ENCODE measurements around the gene FNTB.

Gene FNTB

DNA sequence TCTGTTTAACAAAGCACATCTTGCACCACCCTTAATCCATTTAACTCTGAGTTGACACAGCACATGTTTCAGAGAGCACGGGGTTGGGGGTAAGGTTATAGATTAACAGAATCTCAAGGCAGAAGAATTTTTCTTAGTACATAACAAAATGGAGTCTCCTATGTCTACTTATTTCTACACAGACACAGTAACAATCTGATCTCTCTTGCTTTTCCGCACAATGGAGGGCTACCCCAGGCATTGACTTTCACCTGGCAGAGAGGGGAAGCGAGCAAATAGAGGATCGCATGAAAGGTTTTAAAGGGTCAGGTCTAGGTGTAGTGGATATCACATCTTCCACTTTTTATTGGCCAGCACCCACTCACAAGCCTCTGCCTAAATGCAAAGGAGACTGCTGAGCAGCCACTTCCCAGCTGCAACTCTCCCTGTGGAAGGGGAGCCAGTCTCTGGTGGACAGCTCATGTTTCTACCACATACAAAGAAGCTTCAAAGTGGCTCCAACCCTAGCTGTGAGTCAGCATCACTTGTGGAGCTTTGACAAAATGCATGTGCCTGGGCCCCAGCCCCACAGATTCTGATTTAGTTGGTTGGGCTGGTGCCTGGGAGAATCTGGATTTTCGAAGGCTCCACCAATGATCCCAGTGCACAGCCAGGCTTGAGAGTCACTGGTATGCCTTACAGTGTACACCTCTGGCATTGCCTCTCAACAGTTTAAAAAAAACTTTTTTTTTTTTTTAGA lies 7.2 kb upstream of the FNTB start:
- DNase-seq (ENCODE audit: low read depth): no peak

- no peak for DNase-seq (ENCODE audit: low read depth)
Measured at GRCh38 chr14:64983439-64984310, 3.0 kb upstream of the FNTB start.

DNA sequence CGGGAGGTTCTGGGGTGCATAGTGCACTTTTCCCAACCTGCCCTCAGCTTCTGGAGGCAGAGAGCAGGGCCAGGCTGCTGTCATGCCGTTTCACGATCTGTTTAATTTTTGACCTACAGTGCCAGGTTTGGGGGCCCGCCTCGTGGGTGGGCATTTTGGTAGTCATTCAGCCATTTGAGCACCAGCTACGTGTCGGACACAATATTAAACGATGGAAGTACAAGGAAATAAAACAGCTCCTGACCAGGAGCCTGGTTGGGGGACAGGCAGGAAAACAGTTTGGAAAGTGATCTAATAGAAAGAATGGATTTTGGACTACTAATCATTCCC lies 708 bp downstream of the FNTB start:
- no peak for DNase-seq (ENCODE audit: low read depth)

- no peak for DNase-seq (ENCODE audit: low read depth)
Measured at GRCh38 chr14:64990296-64990695, 3.6 kb downstream of the FNTB start.

- DNase-seq (ENCODE audit: low read depth): no peak
Measured at GRCh38 chr14:64990939-64991338, 4.2 kb downstream of the FNTB start.

- no peak for DNase-seq (ENCODE audit: low read depth)
Measured at GRCh38 chr14:64992328-64992885, 5.7 kb downstream of the FNTB start.

GRCh38 chr14:64993266-64993930 lies 6.7 kb downstream of the FNTB start:
- no peak for DNase-seq (ENCODE audit: low read depth)

DNA sequence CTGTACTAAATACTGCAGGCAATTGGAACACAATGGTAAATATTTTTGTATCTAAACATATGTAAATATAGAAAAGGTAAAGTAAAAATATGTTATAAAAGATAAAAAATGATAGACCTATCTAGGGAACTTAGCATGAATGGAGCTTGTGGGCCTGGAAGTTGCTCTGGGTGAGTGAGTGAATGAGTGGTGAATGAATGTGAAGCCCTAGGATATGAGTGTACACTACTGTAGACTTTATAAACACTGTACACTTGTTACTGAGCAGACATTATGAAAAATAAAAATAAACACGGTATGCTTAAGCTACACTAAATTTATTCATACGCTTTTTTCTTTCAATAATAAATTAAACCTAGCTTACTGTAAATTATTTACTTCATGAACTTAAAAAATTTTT lies 7.8 kb downstream of the FNTB start:
- DNase-seq (ENCODE audit: low read depth): no peak

DNA sequence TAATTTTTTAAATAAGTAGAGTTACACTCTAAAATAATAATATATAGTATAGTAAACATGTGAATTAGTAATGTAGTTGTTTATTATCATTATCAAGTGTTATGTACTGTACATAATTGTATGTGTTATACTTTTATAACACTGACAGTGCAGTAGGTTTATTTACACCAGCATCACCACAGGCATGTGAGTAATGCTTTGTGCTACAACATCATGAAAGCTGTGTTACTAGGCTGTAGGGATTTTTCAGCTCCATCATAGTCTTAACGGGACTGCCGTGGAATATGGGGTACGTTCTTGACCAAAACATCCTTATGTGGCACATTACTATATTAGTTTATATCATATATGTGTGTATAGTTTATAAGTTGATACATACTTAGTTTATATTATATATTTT lies 8.6 kb downstream of the FNTB start:
- DNase-seq (ENCODE audit: low read depth): no peak

DNA sequence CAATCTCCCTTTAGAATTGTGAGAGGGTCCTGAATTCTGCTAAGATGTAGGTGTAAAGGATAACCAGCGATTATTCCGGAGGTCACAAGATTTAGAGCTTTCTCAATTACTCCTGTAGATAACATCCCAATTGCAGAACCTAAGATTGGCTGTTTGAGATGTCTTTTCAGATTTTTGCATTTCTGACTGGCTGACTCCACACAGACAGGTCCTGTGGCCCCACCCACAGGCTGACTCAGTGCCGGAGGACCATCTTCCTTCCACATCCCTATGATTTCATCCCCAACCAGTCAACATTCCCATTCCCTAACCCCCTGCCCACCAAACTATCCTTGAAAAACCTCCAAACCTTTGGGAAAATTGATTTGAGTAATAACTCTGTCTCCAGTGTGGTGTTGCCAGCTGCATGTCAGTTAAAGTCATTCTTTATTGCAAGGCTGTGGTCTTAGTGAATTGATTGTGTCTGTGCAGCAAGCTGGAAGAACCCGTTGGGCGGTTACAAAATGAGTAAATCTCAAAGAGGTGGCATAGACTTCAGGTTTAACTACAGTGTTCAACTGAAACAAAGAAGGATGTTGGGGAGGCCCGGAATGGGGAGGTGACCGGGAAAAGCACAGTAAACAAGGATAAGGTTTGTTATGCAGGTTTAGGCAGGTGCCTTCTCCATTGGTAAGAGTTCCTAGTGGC lies 10.6 kb downstream of the FNTB start:
- no peak for DNase-seq (ENCODE audit: low read depth)

GRCh38 chr14:64998455-64998931 lies 11.8 kb downstream of the FNTB start:
- DNase-seq (ENCODE audit: low read depth): no peak

DNA sequence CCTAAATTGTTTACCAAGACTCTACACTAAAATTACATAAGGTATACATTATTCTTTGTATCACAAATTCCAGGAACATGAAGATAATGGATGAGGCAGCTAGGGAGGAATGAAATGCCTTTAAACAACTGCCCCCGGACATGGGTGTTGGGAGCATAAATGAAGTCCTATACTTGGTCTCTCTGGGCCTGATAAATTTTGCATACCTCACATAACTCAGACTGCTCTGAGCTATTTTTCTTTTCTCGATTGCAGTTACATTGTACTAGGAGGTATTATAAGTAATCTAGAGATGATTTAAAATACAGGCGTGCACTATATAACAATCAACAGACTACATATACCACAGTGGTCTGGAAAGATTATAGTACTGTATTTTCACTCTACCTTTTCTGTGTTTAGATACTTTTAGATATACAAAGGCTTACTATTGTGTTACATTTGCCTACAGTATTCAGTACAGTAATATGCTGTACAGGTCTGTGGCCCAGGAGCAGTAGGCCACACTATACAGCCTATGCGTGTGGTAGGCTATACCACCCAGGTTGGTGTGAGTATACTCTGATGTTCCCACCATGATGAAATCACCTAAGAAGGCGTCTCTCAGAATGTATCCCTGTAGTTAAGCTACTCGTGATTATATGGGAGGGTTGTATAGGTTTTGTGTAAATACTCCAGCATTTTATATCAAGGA lies 14.3 kb downstream of the FNTB start:
- DNase-seq (ENCODE audit: low read depth): no peak

DNA sequence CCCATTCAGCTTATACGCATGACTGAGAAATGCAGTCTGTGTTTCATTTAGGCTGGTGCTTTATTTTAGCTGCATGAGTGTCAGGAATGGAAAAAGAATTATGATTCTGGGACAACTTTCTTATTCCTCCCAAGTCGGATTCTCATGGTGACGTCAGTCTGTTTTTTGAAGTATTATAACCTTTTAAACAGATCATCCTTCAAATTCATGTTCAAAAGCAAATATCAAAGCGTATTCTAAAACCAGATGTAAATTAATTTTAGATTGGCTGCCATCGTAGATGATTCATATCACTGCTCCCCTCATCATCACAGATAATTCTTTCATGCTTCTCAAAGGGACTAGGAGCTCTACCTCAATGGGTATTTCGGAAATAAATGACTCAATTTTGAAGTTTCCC lies 15.0 kb downstream of the FNTB start:
- no peak for DNase-seq (ENCODE audit: low read depth)

GRCh38 chr14:65002586-65003210 lies 16.0 kb downstream of the FNTB start:
- DNase-seq (ENCODE audit: low read depth): no peak

- DNase-seq (ENCODE audit: low read depth): no peak
Measured at GRCh38 chr14:65003394-65003793, 16.7 kb downstream of the FNTB start.

DNA sequence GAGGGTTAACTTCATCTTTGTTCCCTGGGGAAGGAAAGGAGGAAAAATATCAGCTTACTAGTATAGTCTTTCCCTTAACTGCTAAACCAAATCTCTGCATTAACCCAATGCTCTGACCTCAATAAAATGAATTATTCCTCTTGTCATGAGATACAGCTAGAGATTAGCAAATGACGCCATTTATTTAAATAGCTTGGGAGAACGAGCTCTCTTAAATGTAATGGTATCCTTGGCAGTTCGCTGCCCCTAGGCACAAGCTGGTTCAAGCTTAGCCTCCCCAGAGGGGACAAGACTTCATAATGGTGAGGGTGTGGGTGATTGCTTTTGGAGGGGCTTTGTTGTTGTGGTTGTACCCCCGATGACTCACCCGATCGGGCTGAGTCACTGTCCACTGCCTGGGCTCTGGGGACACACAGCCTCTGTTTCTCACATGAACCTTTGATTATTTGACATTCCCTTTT lies 19.6 kb downstream of the FNTB start:
- no peak for DNase-seq (ENCODE audit: low read depth)

- no peak for DNase-seq (ENCODE audit: low read depth)
Measured at GRCh38 chr14:65007202-65007601, 20.5 kb downstream of the FNTB start.

- no peak for DNase-seq (ENCODE audit: low read depth)
Measured at GRCh38 chr14:65010211-65010931, 23.7 kb downstream of the FNTB start.

DNA sequence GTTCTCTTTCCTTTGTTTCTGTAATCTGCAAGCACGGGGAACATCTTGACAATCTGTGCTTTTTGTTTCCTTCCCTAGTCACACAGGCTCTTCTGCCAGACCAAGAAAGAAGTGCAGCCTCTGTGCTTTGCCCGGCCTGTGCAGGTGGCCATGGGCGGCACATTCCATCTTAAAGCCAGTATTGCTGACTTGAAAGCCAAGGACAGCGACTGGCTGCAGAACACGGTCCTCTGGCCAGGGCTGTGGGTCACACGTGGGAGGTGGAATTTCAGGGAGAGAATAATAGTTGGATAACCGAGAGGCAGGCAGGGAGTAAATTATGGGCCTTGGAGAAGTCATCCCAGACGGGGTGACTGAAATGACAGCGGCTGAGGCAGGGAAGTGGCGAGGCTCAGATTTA lies 24.8 kb downstream of the FNTB start:
- no peak for DNase-seq (ENCODE audit: low read depth)

DNA sequence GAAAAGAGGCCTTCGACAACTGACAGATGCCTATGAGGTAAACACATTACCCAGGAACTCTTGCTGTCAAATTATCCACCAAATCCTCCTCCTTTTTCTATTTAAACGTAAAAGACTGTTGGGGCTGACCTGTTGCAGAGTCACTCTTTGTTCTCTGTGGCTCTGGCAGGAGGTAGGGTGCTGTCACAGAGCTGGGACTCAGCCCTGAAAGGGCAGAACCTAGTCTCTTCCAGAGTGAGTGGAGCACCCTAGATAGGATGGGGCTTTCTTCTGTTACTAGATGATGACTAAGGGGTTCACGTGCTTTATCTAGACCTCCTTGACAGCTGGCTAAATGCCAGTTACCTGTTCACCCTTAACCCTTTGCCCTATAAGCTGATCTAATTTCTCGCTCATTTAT lies 25.7 kb downstream of the FNTB start:
- DNase-seq (ENCODE audit: low read depth): no peak
